Skin epidermis (tissue), 12 donors: ENCODE results near the gene RNF31.
A peak's percentile ranks its signal among the peaks of the same experiment; 100 is the strongest.
"Not testable (repeated sequence)": the region's sequence is repeated elsewhere in the genome, so short reads cannot be mapped to it uniquely, and the experiment has no call there.

Source experiments
- H3K27ac ChIP-seq, 21 experiments: fragments of 200-600 bp; sonication (generic) in 11 of 21; one replicate each; pipeline ENCODE4 v1.5.0; 2020; ENCODE audit warnings: mild to moderate bottlenecking in 3 of 21, inconsistent platforms in 2 of 21, moderate library complexity in 2 of 21
- H3K4me3 ChIP-seq, 7 experiments: fragments of 200-600 bp; sonication (generic) in 2 of 7; one replicate each; pipeline ENCODE4 v1.5.0; 2020; ENCODE audit warnings: inconsistent platforms in 2 of 7, mild to moderate bottlenecking in 2 of 7, moderate library complexity in 1 of 7

Gene RNF31

DNA sequence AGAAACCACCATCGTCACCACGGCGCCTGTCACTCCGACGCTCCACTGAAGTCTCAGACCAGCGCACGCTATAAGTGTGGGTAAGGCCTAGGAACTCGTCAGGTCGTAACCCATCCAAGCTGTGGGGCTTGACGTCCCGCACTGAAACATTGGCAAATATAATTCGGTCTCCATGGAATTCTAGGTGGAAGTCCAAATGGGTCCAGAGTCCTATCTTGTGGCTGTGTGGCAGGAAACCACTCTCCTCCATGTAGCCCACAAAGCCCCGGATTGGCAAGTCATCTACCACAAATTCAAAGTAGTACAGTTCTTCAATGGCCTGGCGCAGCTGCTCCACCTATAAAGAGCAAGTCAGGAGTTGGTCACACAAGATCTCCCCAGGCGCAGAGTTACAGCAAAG lies 45.6 kb downstream of the RNF31 start:
- Histone ChIP-seq H3K27ac (no peak overlapping the region), H3K4me3 (no peak overlapping the region)

DNA sequence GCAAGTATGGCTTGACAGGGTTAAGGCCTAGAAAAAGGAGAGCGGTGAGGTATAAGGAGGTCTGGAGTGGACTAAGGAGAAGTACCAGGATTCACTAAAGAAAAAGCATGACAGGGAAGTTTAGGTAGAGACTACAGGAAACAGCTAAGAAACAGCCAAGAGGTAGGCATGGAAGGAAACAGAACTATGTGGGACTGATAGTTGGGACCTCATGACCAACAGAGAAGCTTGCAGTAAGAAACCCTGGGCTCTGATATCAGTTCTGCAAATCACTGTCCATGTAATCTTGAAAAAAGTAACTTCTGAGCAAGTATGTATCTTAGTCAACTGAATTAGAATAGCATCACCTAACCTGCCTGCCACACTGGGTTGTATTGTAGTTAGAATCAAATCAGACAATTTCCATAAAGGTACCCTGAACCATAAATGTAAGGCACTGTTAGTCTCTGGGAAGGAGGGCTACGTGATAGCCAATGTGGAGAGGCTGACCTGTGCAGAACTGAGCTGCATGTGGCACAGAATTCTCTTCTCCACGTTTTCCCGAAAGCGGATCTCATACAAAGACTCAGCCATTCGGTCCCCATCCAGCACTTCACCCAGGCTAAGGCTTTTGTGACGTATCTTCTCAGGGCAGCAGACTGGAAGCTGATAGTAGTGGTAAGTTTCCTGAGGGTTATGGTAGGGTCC lies 47.0 kb downstream of the RNF31 start:
- Histone ChIP-seq H3K4me3 (peak overlapping the region; percentile 53 to 92 (median 74)), H3K27ac (peak overlapping the region; percentile 96 to 100 (median 99))

DNA sequence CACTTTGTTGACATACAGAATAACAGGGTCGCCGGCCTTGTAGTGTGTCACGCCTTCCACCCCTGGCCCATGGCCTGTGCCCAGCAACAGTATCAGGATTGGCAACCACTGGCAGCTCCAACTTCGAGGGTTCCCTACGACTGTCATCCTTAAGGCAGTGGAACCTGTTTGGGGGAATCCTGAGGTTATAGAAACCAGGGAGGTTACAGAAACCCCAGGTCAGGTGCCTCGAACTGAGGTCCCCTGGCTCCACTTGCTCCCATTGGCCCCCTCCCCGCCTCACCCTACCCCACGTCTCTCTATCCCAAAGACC lies 47.5 kb downstream of the RNF31 start:
- H3K27ac ChIP-seq = peak overlapping the region; percentile 96 to 100 (median 99)
- H3K4me3 ChIP-seq = peak overlapping the region; percentile 53 to 92 (median 74)

DNA sequence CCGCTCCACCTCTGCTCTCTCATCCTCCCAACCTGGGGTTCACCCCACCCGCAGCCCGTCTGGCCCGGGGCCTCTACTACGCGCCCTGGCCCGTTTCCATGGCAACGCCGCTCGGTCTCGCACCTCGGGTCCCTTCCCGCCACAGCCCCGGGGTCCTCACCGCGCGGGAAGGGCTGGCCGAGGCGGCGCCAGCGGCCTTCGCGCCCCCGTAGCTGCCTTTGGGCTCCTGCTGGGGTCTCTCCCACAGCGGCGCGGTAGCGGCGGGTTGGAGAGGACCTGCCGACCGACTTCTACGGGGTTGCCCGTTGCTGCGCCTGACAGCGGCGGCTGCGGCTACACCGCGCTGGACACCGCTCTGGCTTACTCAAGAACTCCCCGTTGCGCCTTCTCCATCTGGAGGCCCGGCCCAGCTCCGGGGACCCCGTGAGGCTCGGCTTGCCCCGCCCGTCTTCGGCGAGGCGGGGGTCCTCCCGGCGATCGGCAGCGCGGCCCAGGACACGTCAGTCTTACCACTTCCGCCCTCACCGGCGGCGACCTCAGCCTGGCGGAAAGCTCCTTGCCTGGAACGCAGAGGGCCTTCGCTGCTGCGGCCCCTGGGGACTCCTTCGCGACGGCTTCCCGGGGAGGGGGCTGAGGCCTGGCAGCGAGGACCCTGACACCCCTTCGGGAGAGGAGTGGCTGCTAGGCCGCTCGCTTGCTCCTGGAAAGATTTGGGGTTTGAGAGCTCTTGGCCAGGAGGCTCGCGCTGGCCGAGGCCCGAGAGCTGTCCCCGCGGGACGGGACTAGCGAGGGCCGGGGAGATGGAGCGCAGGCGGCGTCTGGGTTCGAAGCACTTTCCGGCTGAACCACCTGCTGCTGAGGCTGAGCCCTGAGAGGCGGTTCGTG lies 48.1 kb downstream of the RNF31 start, which contains the start of gene TM9SF1:
TSS of gene TM9SF1 (minus strand) at position 256 of the 885 bp plus-strand sequence. CDS start 422 bp downstream, outside the sequence.
- H3K4me3 ChIP-seq = peak within 1 kb of the TSS; percentile 53 to 92 (median 74)
- peak within 1 kb of the TSS; percentile 96 to 100 (median 99) for H3K27ac ChIP-seq

DNA sequence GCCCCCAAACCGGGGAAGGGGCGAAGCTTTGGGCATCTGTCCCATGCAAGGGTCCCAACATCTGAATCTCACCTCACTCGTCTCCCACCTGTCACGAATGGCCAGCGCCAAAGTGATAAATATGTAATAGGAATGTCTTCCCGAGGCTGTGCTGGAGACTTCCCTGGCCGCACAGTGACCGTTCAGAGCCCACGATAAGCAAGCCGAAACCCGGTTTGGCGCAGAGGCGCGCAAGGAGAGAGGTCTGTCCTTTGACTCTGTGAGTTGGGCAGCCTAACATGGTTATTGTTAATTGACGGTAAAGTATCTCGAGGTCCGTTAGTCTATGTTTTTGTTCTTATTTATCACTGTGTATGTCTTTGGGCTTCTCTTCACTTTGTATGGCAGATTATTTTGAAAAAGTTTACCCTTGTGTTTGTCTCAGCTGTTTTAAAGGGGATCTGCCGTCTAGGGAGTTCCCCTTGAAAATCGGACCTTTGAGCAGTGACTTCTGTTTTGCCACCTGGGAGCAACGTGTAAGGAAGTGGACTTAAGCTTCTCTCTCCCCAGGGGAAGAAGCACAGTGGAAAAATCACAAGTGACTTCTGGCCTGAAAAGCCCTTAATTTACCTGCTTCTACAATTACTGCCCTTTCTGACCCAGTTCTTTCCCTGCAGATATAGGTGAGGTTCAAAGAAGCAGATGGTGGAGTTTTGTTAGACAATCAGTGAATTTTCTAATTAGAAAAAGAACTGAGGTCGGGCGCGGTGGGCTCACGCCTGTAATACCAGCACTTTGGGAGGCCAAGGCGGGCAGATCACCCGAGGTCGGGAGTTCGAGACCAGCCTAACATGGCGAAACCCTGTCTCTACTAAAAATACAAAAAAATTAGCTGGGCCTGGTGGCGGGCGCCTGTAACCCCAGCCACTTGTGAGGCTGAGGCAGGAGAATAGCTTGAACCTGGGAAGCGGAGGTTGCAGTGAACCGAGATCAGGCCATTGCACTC lies 49.1 kb downstream of the RNF31 start:
- peak overlapping the region; percentile 53 to 92 (median 74) for H3K4me3 ChIP-seq

DNA sequence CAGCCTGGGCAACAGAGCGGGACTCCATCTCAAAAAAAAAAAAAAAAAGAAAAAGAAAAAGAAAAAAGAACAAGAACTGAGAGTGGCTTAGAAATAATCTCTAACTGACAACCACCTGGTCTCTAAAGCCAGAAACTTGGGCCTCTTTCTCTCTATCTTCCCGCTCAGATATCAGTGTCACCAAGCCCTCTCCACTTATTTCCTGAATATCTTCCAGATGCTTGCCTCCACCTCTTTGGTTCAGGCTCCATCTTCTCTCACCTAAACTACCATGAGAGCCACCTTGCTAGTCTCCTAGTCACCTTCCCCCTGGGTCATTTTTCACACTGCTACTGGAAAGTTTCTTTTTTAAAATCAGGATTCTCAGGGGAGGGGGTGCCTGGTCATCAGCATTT lies 49.8 kb downstream of the RNF31 start:
- peak overlapping the region in 2 of 21 experiments; percentile 99 to 100 for H3K27ac ChIP-seq
- H3K4me3 ChIP-seq = peak overlapping the region in 3 of 7 experiments; percentile 74 to 92 (median 75)

More for the DNA sequence above, 49.1 kb downstream of the RNF31 start:
- H3K27ac ChIP-seq = peak overlapping the region; percentile 96 to 100 (median 99)

DNA sequence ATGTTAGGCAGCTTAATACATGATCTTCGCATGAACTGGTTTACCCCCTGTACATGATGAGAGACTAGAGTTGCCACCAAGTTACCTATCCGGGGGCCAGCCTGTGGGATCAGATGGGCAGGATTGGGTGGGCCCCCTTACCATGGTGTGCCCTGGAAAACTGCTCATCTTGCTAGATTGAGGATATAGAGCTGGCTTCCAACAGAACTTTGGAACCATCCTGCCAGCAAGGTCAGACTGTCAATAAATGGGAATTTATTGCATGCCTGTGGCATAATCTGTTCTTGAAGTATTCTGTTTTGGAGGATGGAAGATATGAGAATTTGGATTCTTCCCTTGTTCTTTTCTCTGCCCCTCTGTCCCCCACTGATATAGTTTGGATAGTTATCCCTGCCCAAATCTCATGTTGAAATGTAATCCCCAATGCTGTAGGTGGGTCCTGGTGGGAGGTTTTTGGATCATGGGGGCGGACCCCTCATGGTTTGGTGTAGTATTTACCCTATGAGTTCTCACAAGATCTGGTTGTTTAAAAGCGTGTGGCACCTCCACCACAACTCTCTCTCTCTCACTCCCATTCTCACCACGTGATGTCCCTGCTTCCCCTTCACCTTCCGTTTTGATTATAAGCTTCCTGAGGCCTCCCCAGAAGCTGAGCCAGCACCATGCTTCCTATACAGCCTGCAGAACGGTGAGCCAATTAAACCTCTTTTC lies 51.7 kb downstream of the RNF31 start:
- H3K27ac ChIP-seq = peak overlapping the region in 2 of 21 experiments; percentile 23 to 33

DNA sequence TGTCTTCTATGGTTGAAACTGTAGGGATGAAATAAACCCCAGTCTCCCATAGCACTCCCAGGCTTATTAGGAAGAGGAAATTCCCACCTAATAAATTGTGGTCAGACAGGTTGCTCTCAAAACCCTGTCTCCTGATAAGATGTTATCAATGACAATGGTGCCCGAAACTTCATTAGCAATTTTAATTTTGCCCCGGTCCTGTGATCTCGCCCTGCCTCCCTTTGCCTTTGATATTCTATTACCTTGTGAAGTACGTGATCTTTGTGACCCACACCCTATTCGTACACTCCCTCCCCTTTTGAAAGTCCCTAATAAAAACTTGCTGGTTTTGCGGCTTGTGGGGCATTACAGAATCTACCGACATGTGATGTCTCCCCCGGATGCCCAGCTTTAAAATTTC lies 55.2 kb downstream of the RNF31 start:
- not testable (repeated sequence) for H3K4me3 ChIP-seq, H3K27ac ChIP-seq

More for the DNA sequence above, 51.7 kb downstream of the RNF31 start:
- no peak overlapping the region for H3K4me3 ChIP-seq

DNA sequence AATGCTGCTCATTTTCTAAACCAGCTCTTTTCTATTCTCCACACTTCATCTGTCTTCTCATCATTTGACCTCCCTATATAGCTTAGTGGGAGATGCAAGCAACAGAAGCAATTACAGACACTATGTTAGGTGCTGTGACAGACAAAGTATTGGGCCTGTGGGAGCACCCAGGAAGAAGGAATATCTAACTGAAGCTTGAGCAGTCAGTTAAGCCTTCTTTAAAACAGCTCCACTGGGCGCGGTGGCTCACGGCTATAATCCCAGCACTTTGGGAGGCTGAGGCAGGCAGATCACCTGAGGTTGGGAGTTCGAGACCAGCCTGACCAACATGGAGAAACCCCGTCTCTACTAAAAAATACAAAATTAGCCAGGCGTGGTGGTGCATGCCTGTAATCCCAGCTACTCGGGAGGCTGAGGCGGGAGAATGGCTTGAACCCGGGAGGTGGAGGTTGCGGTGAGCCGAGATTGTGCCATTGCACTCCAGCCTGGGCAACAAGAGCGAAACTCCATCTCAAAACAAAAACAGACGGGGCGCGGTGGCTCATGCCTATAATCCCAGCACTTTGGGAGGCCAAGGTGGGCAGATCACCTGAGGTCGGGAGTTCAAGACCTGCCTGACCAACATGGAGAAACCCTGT lies 56.1 kb downstream of the RNF31 start:
- not testable (repeated sequence) for H3K4me3 ChIP-seq, H3K27ac ChIP-seq

DNA sequence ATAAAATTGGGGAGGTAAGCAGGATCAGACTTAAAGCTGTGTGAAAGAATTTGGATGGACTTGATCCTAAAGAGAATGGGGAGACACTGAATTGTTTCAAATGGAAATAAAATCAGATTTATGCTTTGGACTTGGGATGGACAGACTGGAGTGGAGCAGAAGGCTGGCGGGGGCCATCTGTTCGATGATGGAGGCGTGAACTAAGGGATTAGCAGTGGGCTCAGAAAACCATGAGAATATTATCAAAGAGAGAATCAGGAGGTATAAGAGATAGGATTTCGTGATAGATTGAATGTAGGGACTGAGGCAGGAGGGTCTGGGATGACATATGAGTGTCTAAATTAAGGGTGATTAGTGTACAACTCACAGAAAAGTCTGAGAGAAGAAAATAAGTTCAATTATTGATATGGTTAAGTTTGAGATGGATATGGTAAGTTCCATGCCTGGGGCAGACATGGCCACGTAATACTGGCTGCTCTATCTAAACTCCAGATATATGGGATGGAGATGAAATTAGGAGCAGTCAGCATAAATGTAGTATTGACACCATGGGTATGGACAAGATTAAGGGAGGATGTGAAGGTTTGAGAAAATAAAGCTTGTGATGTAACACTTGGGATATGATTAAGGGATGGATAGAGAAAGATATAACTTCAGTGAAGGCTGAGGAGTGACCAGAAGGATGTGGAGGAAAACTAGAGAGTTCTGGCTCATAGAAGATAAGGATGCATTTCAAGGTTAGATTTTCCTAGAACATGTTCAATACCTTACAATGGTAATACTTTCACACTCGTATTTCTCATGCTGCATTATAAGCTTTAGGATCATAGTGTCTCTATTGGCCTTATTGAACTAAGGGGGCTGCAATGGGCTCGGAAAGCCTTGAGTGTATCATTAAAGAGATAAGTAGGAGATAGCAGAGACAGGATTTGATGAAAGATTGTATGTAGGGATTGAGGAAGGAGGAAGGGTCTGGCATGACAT lies 57.2 kb downstream of the RNF31 start:
- H3K27ac ChIP-seq = no peak overlapping the region
- no peak overlapping the region for H3K4me3 ChIP-seq

DNA sequence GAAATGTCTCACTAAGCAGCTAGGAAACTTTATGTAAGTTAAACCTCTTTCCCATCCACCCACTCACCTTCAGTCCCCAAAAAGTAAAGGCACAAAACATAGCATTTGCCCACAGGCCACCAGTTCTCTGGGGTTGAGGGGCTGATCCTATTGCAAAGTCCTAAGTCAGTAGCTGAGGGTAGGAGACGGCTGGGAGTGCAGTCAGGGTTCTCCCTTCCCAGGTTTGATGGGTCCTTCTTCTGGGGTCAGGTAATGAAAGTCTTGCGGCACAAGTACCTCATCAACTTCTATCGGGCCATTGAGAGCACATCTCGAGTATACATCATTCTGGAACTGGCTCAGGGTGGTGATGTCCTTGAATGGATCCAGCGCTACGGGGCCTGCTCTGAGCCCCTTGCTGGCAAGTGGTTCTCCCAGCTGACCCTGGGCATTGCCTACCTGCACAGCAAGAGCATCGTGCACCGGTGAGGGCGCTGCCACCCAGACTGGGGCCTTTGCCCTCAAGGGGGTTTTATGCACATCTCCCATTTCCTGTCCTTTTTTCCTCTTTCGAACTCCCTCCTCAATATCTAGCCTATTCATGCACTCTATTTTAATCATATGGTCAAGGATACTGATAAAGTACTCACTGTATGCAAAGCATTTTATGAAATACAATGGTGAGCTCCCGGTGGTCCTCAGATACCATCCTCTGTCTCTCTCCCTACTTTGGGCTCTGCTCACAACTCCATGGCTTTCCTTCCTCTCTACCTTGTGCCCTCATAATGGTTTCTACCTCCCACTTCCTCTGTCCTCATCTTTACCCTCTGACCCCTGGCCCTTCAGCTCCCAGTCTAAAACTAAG lies 59.2 kb downstream of the RNF31 start:
- no peak overlapping the region for H3K27ac ChIP-seq

DNA sequence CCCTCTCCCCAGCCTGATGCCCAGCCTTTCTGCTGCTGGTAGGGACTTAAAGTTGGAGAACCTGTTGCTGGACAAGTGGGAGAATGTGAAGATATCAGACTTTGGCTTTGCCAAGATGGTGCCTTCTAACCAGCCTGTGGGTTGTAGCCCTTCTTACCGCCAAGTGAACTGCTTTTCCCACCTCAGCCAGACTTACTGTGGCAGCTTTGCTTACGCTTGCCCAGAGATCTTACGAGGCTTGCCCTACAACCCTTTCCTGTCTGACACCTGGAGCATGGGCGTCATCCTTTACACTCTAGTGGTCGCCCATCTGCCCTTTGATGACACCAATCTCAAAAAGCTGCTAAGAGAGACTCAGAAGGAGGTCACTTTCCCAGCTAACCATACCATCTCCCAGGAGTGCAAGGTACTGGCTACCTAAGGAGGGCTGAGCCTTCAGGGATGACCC lies 59.8 kb downstream of the RNF31 start:
- Histone ChIP-seq H3K27ac (no peak overlapping the region), H3K4me3 (no peak overlapping the region)

More for the DNA sequence above, 59.2 kb downstream of the RNF31 start:
- no peak overlapping the region for H3K4me3 ChIP-seq

DNA sequence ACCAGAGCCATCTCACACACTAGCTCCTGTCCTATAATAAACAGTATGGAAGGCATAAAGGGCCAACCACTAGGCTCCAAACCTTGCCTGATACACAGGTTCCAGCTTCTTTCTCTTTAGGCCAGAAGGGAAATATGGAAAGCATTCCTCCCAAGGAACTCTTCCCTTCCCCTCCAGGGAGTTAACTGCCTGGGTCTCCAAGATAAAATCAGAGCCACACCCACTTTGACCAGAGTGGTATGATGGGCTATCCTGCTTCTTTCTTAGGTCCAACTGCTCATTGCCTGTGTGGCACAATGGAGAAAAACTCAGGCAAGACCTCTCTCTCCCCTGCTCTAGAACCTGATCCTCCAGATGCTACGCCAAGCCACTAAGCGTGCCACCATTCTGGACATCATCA lies 60.3 kb downstream of the RNF31 start:
- Histone ChIP-seq H3K27ac (no peak overlapping the region), H3K4me3 (no peak overlapping the region)
